PC-9 (cell line): ENCODE results near the gene C13orf46.

Source experiments
- CTCF ChIP-seq: fragments of 200-600 bp; sonication (generic); conservative IDR thresholded peaks from 2 replicates; pipeline ENCODE4 v1.6.1; 2017; ENCODE audit warnings: mixed run types, antibody characterized with exemption, mild to moderate bottlenecking, moderate library complexity
- EZH2 ChIP-seq: fragments of 200-600 bp; sonication (generic); IDR thresholded peaks from 2 replicates; pipeline ENCODE4 v1.8.0; 2017; ENCODE audit warnings: antibody characterized with exemption, low read depth

DNA sequence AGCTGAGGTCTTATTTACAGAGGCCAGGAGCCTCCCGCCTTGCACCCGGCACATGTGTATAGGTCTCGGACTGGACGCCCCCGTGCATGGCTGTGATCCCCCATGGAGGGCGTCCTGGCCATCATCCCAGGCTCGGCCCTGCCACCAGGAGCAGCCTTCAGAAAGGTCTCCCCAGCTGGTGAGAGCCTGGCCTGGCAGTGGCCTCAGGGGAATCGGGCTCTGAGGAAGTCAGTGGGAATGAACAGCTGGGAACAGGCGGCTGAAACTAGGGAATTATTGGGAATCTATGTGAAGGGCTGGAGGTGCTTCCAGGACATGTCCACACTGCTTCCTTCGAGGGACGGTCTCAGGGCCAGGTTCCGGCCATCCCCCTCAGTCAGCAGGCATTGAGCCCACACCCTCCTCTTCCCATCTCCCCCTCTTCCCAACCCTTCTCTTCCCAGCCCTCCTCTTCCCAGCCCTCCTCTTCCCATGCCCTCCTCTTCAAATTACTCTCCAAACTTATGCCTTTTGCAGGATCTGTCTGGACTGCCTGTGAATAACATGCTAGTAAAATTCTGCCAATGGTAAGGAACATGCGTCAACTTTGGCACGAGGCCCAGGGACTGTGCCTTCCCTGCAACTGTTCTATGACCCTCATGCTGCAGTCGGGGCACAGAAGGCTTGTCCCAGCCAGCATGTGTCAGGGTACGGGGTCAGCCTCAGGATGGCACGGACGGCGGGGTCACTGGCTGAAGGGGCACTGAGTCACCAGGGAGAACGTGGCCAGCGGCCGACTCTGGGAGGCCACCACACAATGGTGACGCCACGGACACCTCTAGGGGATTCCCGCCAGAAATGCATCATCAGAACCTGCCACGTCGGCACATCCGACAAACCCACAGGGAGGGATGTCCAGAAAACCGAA is 24.2 kb upstream of the C13orf46 start:
- TF ChIP-seq CTCF = no peak
- no peak for TF ChIP-seq EZH2
